K562 (cell line): ENCODE measurements around the gene CENPQ. TPM values are rescaled to one million over a fixed set of nuclear protein-coding genes. Genes with fewer than 3 reads are reported as not detected.
A peak's percentile ranks its signal among the peaks of the same experiment; 100 is the strongest.

Source experiments
- HDAC6 ChIP-seq: IDR thresholded peaks from 2 replicates; pipeline ENCODE4 v1.6.1; 2012; ENCODE audit warnings: low read depth, mild to moderate bottlenecking, control low read depth, inconsistent platforms, low read length, moderate library complexity
- HMG20A ChIP-seq: fragments of 450-650 bp; formaldehyde crosslinking; conservative IDR thresholded peaks from 2 replicates; pipeline ENCODE4 v1.4.0; 2020; ENCODE audit warnings: mild to moderate bottlenecking, mixed read lengths
- NCOR1 ChIP-seq: fragments of 450-650 bp; IDR thresholded peaks from 2 replicates; pipeline ENCODE4 v1.6.1; 2016; ENCODE audit warnings: mild to moderate bottlenecking, moderate library complexity
- NFE2L1 ChIP-seq: fragments of 450-650 bp; IDR thresholded peaks from 2 replicates; pipeline ENCODE4 v1.6.1; 2016; ENCODE audit warnings: missing genetic modification characterization, low read depth, mild to moderate bottlenecking, missing compliant biosample characterization, moderate library complexity, borderline replicate concordance
- RAD21 ChIP-seq, 2 experiments: fragments of 250-450 bp in 1 of 2; fragments of 450-650 bp in 1 of 2; sonication (Bioruptor Pico) in 1 of 2; formaldehyde crosslinking in 1 of 2; IDR thresholded peaks in 1 of 2; conservative IDR thresholded peaks in 1 of 2; 2 replicates each; pipeline versions ENCODE4 v1.4.0 to v1.8.0; 2020 to 2022; ENCODE audit warnings: mild to moderate bottlenecking in 2 of 2, moderate library complexity in 1 of 2
- RBM17 ChIP-seq: fragments of 200-400 bp; formaldehyde crosslinking; IDR thresholded peaks from 2 replicates; pipeline ENCODE4 v1.6.1; 2017; ENCODE audit warnings: low read depth, mild to moderate bottlenecking, low read length, borderline replicate concordance
- TAL1 ChIP-seq: fragments of 450-650 bp; IDR thresholded peaks from 2 replicates; pipeline ENCODE4 v1.6.1; 2016; ENCODE audit warnings: mild to moderate bottlenecking
- ZFP30 ChIP-seq: fragments of 250-450 bp; sonication (Bioruptor Pico); IDR thresholded peaks from 2 replicates; pipeline ENCODE4 v1.8.0; 2022; ENCODE audit warnings: moderate library complexity, mild to moderate bottlenecking, inconsistent platforms, borderline replicate concordance
- ZNF79 ChIP-seq: fragments of 250-450 bp; sonication (Bioruptor Pico); IDR thresholded peaks from 2 replicates; pipeline ENCODE4 v1.4.0; 2020; ENCODE audit warnings: low read depth, mild to moderate bottlenecking, moderate library complexity
- polyA plus RNA-seq, 8 experiments: library from polyadenylated mRNA; depleted of rRNA in 4 of 8; stranded (reverse) in 5 of 8; unstranded in 3 of 8; fragments of >200 nt; fragmentation: Nextera tagmentation in 2 of 8; fragmentation: Illumina TruSeq in 1 of 8; extraction: Ambion mirVana in 2 of 8; extraction: Trizol in 1 of 8; gene quantifications; 2 replicates each; pipeline versions ENCODE4 v1.2.1 to v1.2.3, GENCODE V29; 2011 to 2014; ENCODE audit warnings: inconsistent platforms in 1 of 8, missing spikeins in 1 of 8
- total RNA-seq, 7 experiments: library from RNA; depleted of rRNA in 6 of 7; stranded (reverse); fragments of >200 nt in 6 of 7; fragmentation: Illumina TruSeq in 2 of 7; extraction: Trizol in 2 of 7; gene quantifications; 2 replicates each; pipeline versions ENCODE4 v1.2.1 to v1.2.3, GENCODE V29; 2011 to 2021; ENCODE audit warnings: low replicate concordance in 1 of 7
- TF ChIP-seq, protein P1 (sequence below): fragments of 450-650 bp; IDR thresholded peaks from 2 replicates; pipeline ENCODE4 v1.6.1; 2016; ENCODE audit warnings: mild to moderate bottlenecking, moderate library complexity
- TF ChIP-seq, protein P2 (sequence below): fragments of 450-650 bp; formaldehyde crosslinking; conservative IDR thresholded peaks from 2 replicates; pipeline ENCODE4 v1.4.0; 2022; ENCODE audit warnings: mild to moderate bottlenecking, missing genetic modification characterization
- TF ChIP-seq, protein P3 (sequence below): fragments of 200-400 bp; formaldehyde crosslinking; IDR thresholded peaks from 2 replicates; pipeline ENCODE4 v1.6.1; 2017; ENCODE audit warnings: mild to moderate bottlenecking, low read depth, low read length, moderate library complexity

CENPQ gene
- total and polyA plus RNA-seq, 9 of the 15 experiments (the other 6 are each of a cell fraction or from before 2014, with no cell fraction given) = 12.7 to 48.3 (median 26.4) TPM

DNA sequence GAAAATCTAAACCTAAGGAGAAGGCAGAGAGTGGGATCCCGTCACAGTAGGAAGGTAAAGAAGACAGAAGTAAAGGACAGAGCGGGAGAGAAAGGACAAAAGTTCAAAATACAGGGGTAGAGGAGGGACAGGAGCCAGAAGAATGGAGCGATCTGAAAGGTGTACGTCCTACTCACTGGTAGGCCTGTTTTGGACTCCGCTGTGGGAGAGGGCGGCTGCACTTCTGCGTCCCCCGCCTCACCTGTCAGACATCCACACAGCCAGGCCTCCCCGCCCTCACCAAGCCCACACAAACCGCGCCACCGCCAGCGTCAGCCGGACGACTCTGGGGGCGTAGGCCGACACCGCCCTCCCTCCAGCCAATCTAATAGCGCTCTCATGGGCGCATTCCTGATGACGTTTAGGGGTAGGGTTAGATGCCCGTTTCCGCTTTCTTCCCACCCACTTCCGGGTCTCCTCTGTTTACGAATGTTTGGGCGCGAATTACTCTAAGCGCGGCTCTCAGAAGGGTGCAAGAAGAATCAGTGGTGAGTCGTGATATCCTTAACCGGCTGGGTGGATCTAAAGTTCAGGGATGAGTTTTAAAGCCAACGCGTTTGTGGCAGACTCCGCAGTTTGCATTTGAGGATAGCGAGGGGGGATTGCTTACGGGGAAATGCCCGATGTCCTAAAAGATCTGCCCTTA is at the start of gene CENPQ, which contains the start of gene MMUT (continued):
- TF ChIP-seq, protein P1, sequence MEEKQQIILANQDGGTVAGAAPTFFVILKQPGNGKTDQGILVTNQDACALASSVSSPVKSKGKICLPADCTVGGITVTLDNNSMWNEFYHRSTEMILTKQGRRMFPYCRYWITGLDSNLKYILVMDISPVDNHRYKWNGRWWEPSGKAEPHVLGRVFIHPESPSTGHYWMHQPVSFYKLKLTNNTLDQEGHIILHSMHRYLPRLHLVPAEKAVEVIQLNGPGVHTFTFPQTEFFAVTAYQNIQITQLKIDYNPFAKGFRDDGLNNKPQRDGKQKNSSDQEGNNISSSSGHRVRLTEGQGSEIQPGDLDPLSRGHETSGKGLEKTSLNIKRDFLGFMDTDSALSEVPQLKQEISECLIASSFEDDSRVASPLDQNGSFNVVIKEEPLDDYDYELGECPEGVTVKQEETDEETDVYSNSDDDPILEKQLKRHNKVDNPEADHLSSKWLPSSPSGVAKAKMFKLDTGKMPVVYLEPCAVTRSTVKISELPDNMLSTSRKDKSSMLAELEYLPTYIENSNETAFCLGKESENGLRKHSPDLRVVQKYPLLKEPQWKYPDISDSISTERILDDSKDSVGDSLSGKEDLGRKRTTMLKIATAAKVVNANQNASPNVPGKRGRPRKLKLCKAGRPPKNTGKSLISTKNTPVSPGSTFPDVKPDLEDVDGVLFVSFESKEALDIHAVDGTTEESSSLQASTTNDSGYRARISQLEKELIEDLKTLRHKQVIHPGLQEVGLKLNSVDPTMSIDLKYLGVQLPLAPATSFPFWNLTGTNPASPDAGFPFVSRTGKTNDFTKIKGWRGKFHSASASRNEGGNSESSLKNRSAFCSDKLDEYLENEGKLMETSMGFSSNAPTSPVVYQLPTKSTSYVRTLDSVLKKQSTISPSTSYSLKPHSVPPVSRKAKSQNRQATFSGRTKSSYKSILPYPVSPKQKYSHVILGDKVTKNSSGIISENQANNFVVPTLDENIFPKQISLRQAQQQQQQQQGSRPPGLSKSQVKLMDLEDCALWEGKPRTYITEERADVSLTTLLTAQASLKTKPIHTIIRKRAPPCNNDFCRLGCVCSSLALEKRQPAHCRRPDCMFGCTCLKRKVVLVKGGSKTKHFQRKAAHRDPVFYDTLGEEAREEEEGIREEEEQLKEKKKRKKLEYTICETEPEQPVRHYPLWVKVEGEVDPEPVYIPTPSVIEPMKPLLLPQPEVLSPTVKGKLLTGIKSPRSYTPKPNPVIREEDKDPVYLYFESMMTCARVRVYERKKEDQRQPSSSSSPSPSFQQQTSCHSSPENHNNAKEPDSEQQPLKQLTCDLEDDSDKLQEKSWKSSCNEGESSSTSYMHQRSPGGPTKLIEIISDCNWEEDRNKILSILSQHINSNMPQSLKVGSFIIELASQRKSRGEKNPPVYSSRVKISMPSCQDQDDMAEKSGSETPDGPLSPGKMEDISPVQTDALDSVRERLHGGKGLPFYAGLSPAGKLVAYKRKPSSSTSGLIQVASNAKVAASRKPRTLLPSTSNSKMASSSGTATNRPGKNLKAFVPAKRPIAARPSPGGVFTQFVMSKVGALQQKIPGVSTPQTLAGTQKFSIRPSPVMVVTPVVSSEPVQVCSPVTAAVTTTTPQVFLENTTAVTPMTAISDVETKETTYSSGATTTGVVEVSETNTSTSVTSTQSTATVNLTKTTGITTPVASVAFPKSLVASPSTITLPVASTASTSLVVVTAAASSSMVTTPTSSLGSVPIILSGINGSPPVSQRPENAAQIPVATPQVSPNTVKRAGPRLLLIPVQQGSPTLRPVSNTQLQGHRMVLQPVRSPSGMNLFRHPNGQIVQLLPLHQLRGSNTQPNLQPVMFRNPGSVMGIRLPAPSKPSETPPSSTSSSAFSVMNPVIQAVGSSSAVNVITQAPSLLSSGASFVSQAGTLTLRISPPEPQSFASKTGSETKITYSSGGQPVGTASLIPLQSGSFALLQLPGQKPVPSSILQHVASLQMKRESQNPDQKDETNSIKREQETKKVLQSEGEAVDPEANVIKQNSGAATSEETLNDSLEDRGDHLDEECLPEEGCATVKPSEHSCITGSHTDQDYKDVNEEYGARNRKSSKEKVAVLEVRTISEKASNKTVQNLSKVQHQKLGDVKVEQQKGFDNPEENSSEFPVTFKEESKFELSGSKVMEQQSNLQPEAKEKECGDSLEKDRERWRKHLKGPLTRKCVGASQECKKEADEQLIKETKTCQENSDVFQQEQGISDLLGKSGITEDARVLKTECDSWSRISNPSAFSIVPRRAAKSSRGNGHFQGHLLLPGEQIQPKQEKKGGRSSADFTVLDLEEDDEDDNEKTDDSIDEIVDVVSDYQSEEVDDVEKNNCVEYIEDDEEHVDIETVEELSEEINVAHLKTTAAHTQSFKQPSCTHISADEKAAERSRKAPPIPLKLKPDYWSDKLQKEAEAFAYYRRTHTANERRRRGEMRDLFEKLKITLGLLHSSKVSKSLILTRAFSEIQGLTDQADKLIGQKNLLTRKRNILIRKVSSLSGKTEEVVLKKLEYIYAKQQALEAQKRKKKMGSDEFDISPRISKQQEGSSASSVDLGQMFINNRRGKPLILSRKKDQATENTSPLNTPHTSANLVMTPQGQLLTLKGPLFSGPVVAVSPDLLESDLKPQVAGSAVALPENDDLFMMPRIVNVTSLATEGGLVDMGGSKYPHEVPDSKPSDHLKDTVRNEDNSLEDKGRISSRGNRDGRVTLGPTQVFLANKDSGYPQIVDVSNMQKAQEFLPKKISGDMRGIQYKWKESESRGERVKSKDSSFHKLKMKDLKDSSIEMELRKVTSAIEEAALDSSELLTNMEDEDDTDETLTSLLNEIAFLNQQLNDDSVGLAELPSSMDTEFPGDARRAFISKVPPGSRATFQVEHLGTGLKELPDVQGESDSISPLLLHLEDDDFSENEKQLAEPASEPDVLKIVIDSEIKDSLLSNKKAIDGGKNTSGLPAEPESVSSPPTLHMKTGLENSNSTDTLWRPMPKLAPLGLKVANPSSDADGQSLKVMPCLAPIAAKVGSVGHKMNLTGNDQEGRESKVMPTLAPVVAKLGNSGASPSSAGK = peak; percentile 37; the same call in 1 of the 2 replicates
- TF ChIP-seq NCOR1 = peak; percentile 33; the same call in 1 of the 2 replicates
- TF ChIP-seq RAD21 (CRISPR knock-in tag; conservative IDR thresholded peaks at IDR 0.05 in 1 of 2, IDR thresholded peaks at IDR 0.05 in 1 of 2) = no peak
- TF ChIP-seq ZNF79 (CRISPR knock-in tag) = no peak
- no peak for TF ChIP-seq HDAC6
- TF ChIP-seq, protein P2, sequence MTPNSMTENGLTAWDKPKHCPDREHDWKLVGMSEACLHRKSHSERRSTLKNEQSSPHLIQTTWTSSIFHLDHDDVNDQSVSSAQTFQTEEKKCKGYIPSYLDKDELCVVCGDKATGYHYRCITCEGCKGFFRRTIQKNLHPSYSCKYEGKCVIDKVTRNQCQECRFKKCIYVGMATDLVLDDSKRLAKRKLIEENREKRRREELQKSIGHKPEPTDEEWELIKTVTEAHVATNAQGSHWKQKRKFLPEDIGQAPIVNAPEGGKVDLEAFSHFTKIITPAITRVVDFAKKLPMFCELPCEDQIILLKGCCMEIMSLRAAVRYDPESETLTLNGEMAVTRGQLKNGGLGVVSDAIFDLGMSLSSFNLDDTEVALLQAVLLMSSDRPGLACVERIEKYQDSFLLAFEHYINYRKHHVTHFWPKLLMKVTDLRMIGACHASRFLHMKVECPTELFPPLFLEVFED = no peak
- no peak for TF ChIP-seq RBM17
- TF ChIP-seq TAL1 = no peak
- no peak for TF ChIP-seq ZFP30 (CRISPR knock-in tag)
- TF ChIP-seq, protein P3, sequence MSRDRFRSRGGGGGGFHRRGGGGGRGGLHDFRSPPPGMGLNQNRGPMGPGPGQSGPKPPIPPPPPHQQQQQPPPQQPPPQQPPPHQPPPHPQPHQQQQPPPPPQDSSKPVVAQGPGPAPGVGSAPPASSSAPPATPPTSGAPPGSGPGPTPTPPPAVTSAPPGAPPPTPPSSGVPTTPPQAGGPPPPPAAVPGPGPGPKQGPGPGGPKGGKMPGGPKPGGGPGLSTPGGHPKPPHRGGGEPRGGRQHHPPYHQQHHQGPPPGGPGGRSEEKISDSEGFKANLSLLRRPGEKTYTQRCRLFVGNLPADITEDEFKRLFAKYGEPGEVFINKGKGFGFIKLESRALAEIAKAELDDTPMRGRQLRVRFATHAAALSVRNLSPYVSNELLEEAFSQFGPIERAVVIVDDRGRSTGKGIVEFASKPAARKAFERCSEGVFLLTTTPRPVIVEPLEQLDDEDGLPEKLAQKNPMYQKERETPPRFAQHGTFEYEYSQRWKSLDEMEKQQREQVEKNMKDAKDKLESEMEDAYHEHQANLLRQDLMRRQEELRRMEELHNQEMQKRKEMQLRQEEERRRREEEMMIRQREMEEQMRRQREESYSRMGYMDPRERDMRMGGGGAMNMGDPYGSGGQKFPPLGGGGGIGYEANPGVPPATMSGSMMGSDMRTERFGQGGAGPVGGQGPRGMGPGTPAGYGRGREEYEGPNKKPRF = no peak
- TF ChIP-seq HMG20A (CRISPR knock-in tag) = no peak
- no peak for TF ChIP-seq NFE2L1 (tag)
